Stimulated activated CD4-positive, alpha-beta T cell treated with anti-CD3 and anti-CD28 coated beads, Interleukin-15, amount 100 ng/mL, for 48 hours (primary cell): Measurements from ENCODE around the gene RPS6KB2.
"Not testable (repeated sequence)": the region's sequence is repeated elsewhere in the genome, so short reads cannot be mapped to it uniquely, and the experiment has no call there.

ENCODE experiments used
- DNase-seq, 2 donors: peaks; one replicate each; pipeline ENCODE4 v3.0.0-alpha.2; 2020; ENCODE audit warnings: low read depth in 2 of 2

Gene RPS6KB2

GRCh38 chr11:67410984-67411784, 17.1 kb upstream of the RPS6KB2 start:
- no peak for DNase-seq

- DNase-seq = no peak
Measured at GRCh38 chr11:67411785-67412152, 16.5 kb upstream of the RPS6KB2 start.

DNA sequence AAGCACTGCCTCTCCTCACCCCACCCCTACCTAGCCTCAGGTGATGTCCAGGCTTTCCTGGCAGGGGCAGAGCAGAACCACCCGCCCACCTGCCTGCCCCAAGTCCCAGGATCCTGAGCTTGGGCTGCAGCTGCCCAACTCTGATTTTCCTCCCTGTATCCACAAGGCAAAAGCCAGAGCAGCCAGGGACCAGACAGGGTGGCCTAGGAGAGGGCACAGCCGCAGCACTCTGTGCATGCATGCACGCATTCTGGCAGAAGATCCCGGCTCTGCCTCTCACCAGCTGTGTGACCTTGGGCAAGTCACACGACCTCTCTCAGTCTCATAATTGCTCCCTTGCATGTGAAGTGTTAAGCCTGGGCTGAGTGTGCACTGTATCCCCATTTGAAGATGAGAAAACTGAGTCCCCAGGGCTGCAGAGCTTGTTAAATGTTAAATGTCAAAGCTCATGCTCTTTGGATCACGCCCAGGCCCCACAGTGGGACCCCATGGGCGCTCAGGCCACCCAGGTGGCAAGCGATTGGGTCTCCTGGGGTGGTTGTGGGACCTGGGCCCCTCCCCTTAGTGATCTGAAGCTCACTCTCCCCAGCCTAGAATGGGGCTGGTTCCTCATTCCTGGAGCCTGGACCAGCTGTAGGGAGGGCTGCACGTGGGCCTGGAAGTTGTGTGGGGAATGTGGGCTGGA, 15.7 kb upstream of the RPS6KB2 start:
- no peak for DNase-seq

GRCh38 chr11:67413266-67413849, 14.9 kb upstream of the RPS6KB2 start:
- no peak for DNase-seq

DNA sequence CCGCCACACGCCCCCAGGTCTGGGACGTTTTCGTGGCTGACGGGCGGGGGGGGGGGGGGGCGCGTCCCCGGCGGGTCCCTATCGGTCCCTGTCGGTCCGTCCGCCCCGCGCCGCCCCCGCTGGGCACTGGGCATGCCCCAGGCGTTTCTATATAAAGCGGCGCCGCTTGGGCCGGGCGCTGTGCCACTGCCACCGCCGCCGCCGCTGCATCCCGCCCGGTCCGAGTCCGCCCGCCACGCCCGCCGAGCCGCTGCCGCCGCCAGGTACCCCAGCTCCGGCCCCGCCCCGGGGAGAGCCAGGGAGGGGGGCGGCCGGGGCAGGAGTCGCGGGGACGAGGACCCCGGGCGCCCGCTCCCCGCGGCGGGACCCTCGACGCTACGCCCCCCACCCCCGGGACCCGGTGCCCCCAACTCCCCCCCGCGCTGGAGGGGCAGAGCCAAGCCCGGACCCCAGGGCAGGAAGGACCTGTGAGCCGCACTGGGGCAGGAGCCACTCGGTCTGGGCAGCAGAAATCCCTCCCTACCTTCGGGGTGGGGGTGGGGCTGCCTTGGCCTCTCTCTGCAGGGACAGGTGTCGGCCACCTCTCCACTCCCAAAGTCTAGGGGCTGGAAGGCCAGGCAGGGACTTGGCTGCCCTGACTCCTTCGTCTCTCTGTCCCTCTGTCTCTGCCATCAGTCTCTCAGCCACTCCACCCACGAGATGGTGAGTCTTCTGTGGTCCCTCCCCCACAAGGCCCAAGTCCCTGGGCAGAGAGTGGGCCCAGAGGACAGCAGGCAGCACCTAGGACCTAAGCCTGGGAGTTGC, 12.6 kb upstream of the RPS6KB2 start, which contains the start of gene CARNS1:
Gene CARNS1 (plus strand): TSS at position 178 of the 804 bp plus-strand sequence. CDS start 522 bp downstream, at position 700.
- no peak for DNase-seq

- DNase-seq = no peak
Measured at GRCh38 chr11:67416416-67417335, 11.6 kb upstream of the RPS6KB2 start.

- no peak for DNase-seq
Measured at GRCh38 chr11:67417425-67417824, 10.9 kb upstream of the RPS6KB2 start.

DNA sequence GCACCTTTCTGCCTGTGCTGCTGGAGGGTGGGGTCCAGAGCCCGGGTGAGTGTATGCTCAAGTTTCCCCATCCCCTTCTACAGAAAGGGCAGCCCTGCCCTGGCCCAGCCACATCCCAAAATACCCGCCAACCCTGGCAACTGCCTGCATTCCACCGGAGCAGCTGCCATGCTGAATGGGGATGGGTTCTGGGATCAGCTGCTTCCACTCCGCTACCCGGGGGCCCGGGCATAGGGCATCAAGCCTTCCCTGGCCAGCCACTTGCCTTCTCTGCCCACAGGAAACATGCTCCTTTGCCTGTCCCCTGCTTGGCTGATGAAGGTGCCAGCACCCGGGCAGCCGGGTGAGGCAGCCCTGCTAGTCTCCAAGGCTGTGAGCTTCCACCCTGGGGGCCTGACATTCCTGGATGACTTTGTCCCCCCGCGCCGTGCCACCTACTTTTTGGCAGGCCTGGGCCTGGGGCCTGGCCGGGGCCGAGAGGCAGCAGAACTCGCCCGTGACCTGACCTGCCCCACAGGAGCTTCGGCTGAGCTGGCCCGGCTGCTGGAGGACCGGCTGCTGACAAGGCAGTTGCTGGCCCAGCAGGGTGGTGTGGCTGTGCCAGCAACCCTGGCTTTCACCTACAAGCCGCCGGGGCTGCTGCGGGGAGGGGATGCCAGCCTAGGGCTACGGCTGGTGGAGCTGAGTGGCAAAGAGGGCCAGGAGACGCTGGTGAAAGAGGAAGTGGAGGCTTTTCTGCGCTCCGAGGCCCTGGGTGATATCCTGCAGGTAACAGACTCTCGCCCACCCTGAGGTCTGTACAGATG, 9.6 kb upstream of the RPS6KB2 start:
- no peak for DNase-seq

GRCh38 chr11:67419325-67420049, 8.8 kb upstream of the RPS6KB2 start:
- no peak for DNase-seq

- no peak for DNase-seq
Measured at GRCh38 chr11:67420147-67420645, 8.1 kb upstream of the RPS6KB2 start.

DNA sequence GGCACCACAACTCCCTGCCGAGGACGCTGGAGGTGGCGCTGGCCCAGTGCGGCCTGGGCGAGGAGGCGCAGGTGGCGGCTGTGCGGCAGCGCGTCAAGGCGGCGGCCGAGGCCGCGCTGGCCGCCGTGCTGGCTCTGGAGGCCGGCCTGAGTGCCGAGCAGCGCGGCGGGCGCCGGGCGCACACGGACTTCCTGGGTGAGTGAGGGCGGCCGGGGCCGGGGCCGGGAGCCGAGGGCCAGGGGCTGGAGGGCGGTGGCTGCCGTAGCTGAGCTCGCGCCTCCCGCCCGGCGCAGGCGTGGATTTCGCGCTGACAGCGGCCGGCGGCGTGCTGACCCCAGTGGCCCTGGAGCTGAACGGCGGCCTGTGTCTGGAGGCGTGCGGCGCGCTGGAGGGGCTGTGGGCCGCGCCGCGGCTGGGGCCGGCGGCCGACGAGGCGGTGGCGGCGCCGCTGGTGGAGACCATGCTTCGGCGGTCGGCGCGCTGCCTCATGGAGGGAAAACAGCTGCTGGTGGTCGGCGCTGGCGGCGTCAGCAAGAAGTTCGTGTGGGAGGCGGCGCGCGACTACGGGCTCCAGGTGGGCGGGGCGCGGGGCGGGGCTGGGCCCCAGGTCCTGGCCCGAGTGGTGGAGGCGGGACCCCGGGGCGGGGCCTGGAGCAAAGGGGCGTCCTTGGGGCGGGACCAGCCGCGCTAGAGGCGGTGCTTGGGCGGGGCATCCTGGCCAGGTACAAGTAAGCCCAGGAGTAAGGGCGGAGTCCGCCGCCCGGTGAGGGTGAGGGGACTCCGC, 7.5 kb upstream of the RPS6KB2 start:
- peak; percentile 96 to 99 for DNase-seq

GRCh38 chr11:67421430-67422031, 6.8 kb upstream of the RPS6KB2 start:
- no peak for DNase-seq

- no peak for DNase-seq
Measured at GRCh38 chr11:67422891-67423290, 5.4 kb upstream of the RPS6KB2 start.

- DNase-seq = no peak
Measured at GRCh38 chr11:67423466-67423865, 4.8 kb upstream of the RPS6KB2 start.

- no peak for DNase-seq
Measured at GRCh38 chr11:67423891-67424613, 4.2 kb upstream of the RPS6KB2 start.

DNA sequence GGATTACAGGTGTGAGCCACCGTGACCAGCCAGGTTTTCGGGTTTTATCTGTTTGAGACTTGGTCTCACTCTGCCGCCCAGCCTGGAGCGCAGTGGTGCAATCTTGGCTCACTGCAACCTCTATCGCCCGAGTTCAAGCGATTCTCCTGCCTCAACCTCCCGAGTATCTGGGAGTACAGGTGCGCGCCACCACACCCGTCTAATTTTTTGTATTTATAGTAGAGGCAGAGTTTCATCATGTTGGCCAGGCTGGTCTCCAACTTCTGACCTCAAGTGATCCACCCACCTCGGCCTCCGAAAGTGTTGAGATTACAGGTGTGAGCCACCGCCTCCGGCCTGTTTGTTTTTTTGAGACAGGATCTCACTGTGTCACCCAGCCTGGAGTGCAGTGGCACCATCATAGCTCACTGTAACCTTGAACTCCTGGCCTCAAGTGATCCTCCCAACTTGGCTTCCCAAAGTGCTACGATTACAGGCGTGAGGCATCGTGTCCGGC, 882 bp upstream of the RPS6KB2 start:
- DNase-seq = not testable (repeated sequence)

GRCh38 chr11:67429038-67429668, 859 bp downstream of the RPS6KB2 start:
- no peak for DNase-seq
